SK-N-SH (cell line): Measurements from ENCODE around the gene ACOT8. TPM values are rescaled to one million over a fixed set of nuclear protein-coding genes. Genes with fewer than 3 reads are reported as not detected.

Experiments used
- CTCF ChIA-PET: fragments of 300-600, 350-600 bp; formaldehyde crosslinking; extraction: SDS; loops from one replicate; lab custom pipeline; 2021; lab: Yijun Ruan, JAX
- POLR2A ChIA-PET: fragments of 350-600 bp; sonication (Branson Sonifier 250); formaldehyde crosslinking; extraction: SDS; loops from one replicate; lab custom pipeline; 2020; ENCODE audit warnings: antibody characterized with exemption, inconsistent platforms; lab: Yijun Ruan, JAX
- DNase-seq: peaks from one replicate; pipeline ENCODE4 v3.0.0; 2012
- H2AFZ ChIP-seq: fragments of 200-600 bp; sonication (generic); 2 replicates; pipeline ENCODE4 v1.8.1; 2016; ENCODE audit warnings: antibody characterized with exemption, mild to moderate bottlenecking, low read depth
- H3F3A ChIP-seq: fragments of 200-600 bp; sonication (generic); replicated peaks from 2 replicates; pipeline ENCODE3; 2016; ENCODE audit warnings: antibody characterized with exemption, mild to moderate bottlenecking; ENCODE audit not compliant: insufficient read depth
- H3K27ac ChIP-seq, 2 experiments: fragments of 200-500 bp in 1 of 2; fragments of 200-600 bp in 1 of 2; sonication (Bioruptor generic) in 1 of 2; sonication (generic), shearing (Covaris generic) in 1 of 2; 2 replicates each; pipeline versions ENCODE4 v1.5.1 to v1.6.1; 2014 to 2016; ENCODE audit warnings: low read depth in 2 of 2, inconsistent platforms in 1 of 2, low read length in 1 of 2, mild to moderate bottlenecking in 1 of 2, mixed read lengths in 1 of 2
- H3K27me3 ChIP-seq: fragments of 200-600 bp; sonication (generic), shearing (Covaris generic); 2 replicates; pipeline ENCODE4 v1.6.1; 2016; ENCODE audit warnings: mixed run types; ENCODE audit not compliant: insufficient read depth
- H3K36me3 ChIP-seq, 2 experiments: fragments of 200-500 bp in 1 of 2; fragments of 200-600 bp in 1 of 2; sonication (Bioruptor generic) in 1 of 2; sonication (generic) in 1 of 2; replicated peaks in 1 of 2; 2 replicates each; pipeline versions ENCODE3 to v1.5.1; 2014 to 2016; ENCODE audit warnings: low read length in 1 of 2, mild to moderate bottlenecking in 1 of 2; ENCODE audit not compliant: insufficient read depth in 2 of 2, control insufficient read depth in 1 of 2
- H3K4me1 ChIP-seq, 2 experiments: fragments of 200-500 bp in 1 of 2; fragments of 200-600 bp in 1 of 2; sonication (Bioruptor generic) in 1 of 2; sonication (generic), shearing (Covaris generic) in 1 of 2; 2 replicates each; pipeline versions ENCODE4 v1.5.1 to v1.6.1; 2014 to 2016; ENCODE audit warnings: low read depth in 1 of 2, low read length in 1 of 2, mixed run types in 1 of 2; ENCODE audit not compliant: insufficient read depth in 2 of 2, control insufficient read depth in 1 of 2
- H3K4me2 ChIP-seq: fragments of 200-600 bp; sonication (generic), shearing (Covaris generic); 2 replicates; pipeline ENCODE4 v1.6.1; 2017; ENCODE audit warnings: mixed run types
- H3K4me3 ChIP-seq, 2 experiments: fragments of 200-500 bp in 1 of 2; fragments of 200-600 bp in 1 of 2; sonication (Bioruptor generic) in 1 of 2; sonication (generic), shearing (Covaris generic) in 1 of 2; 2 replicates each; pipeline versions ENCODE4 v1.5.1 to v1.8.1; 2014 to 2016; ENCODE audit warnings: low read depth in 2 of 2, inconsistent platforms in 1 of 2, low read length in 1 of 2, mild to moderate bottlenecking in 1 of 2, mixed read lengths in 1 of 2, moderate library complexity in 1 of 2
- H3K79me2 ChIP-seq: fragments of 200-600 bp; sonication (generic); 2 replicates; pipeline ENCODE4 v1.8.1; 2017; ENCODE audit warnings: mild to moderate bottlenecking; ENCODE audit not compliant: insufficient read depth
- H3K9ac ChIP-seq: fragments of 200-600 bp; sonication (generic); 2 replicates; pipeline ENCODE4 v1.6.1; 2017; ENCODE audit warnings: mixed run types
- H3K9me2 ChIP-seq: fragments of 200-600 bp; sonication (generic); 2 replicates; pipeline ENCODE4 v1.6.1; 2017; ENCODE audit warnings: mixed run types
- H3K9me3 ChIP-seq: fragments of 200-600 bp; sonication (generic); 2 replicates; pipeline ENCODE4 v1.6.1; 2017; ENCODE audit warnings: mixed run types, mild to moderate bottlenecking, moderate library complexity
- H4K20me1 ChIP-seq: fragments of 200-600 bp; sonication (generic); 2 replicates; pipeline ENCODE4 v1.6.1; 2017; ENCODE audit warnings: mild to moderate bottlenecking, mixed run types; ENCODE audit not compliant: insufficient read depth
- EP300 ChIP-seq, 2 experiments: IDR thresholded peaks; 2 replicates each; pipeline versions ENCODE4 v1.4.0 to v1.6.1; 2012; ENCODE audit warnings: borderline replicate concordance in 1 of 2, low read depth in 1 of 2, low read length in 1 of 2
- EZH2phosphoT487 ChIP-seq: fragments of 200-600 bp; sonication (generic); IDR thresholded peaks from 2 replicates; pipeline ENCODE4 v1.6.1; 2017; ENCODE audit warnings: low read depth, mixed run types, mild to moderate bottlenecking, antibody characterized with exemption, moderate library complexity, borderline replicate concordance
- FOXM1 ChIP-seq: IDR thresholded peaks from 2 replicates; pipeline ENCODE4 v1.4.0; 2012; ENCODE audit warnings: low read depth, mild to moderate bottlenecking
- IRF3 ChIP-seq: fragments of 150-350 bp; IDR thresholded peaks from 2 replicates; pipeline ENCODE4 v1.6.1; 2016; ENCODE audit warnings: mild to moderate bottlenecking, low read depth, low read length
- JUND ChIP-seq: IDR thresholded peaks from 2 replicates; pipeline ENCODE4 v1.4.0; 2012
- PBX3 ChIP-seq: IDR thresholded peaks from 2 replicates; pipeline ENCODE4; 2012
- RCOR1 ChIP-seq: fragments of 150-350 bp; IDR thresholded peaks from 2 replicates; pipeline ENCODE4 v1.6.1; 2017; ENCODE audit warnings: antibody characterized with exemption, low read length
- RXRA ChIP-seq: IDR thresholded peaks from 2 replicates; pipeline ENCODE4 v1.4.0; 2012; ENCODE audit warnings: low read depth, mild to moderate bottlenecking, borderline replicate concordance
- TAF1 ChIP-seq: IDR thresholded peaks from 2 replicates; pipeline ENCODE4 v1.6.1; 2012; ENCODE audit warnings: low read depth, mild to moderate bottlenecking, low read length, moderate library complexity, borderline replicate concordance
- TCF12 ChIP-seq: IDR thresholded peaks from 2 replicates; pipeline ENCODE4 v1.4.0; 2012
- USF1 ChIP-seq: IDR thresholded peaks from 2 replicates; pipeline ENCODE4 v1.4.0; 2012; ENCODE audit warnings: low read depth, borderline replicate concordance
- WGBS: methylation state at CpG from one replicate; pipeline ENCODE4 v1.1.6; 2017; ENCODE audit warnings: low lambda C conversion rate; 5-methylcytosine and 5-hydroxymethylcytosine counted together
- polyA plus RNA-seq, 3 experiments: library from polyadenylated mRNA; depleted of rRNA; stranded (reverse); fragments of >200 nt; gene quantifications; 2 replicates each; pipeline ENCODE4 v1.2.3, GENCODE V29; 2012

ACOT8 gene
- polyA plus RNA-seq, 1 of the 3 experiments (the other 2 are of a cell fraction): 48.4 TPM

GRCh38 chr20:45814314-45814713 lies 42.9 kb downstream of the ACOT8 start:
- CTCF ChIA-PET: interaction anchor here (1.1 to 2.4 kb wide), 3 partner anchors 15 to 67 kb away, joined by 3 to 13 read pairs (median 3); partner anchors contain the start of gene ZSWIM1
- POLR2A ChIA-PET: interaction anchor here (1.7 kb wide), 1 partner anchor 19 kb away, joined by 4 read pairs; the partner anchor contains the start of gene SNX21
- H3K27ac ChIP-seq: no peak overlapping the region
- H2AFZ ChIP-seq: no peak overlapping the region
- no peak overlapping the region for H3K9ac ChIP-seq
- peaks cover 0 to 11% of the 10 kb centered on the region in 2 experiments; a peak in 1 of 4 replicates for H3K4me1 ChIP-seq
- no peaks in the 10 kb centered on the region for H3K27me3 ChIP-seq
- H3K4me2 ChIP-seq: no peak overlapping the region
- H4K20me1 ChIP-seq: no peaks in the 10 kb centered on the region
- peaks cover 24% of the 10 kb centered on the region for H3F3A ChIP-seq
- H3K79me2 ChIP-seq: peaks cover 33% of the 10 kb centered on the region
- no peaks in the 10 kb centered on the region for H3K9me2 ChIP-seq
- no peak for DNase-seq
- H3K4me3 ChIP-seq: no peak overlapping the region
- peaks cover 21 to 22% of the 10 kb centered on the region in 2 experiments for H3K36me3 ChIP-seq
- WGBS: 99% methylated on average over 3 of the region's 3 CpGs
- H3K9me3 ChIP-seq: no peaks in the 10 kb centered on the region
- no peak for TF ChIP-seq TCF12
- no peak for TF ChIP-seq USF1
- TF ChIP-seq RCOR1: no peak
- no peak for TF ChIP-seq RXRA
- no peak for TF ChIP-seq EZH2phosphoT487
- no peak for TF ChIP-seq JUND
- TF ChIP-seq, all 33 proteins: peak for 0

- Histone ChIP-seq H3K4me3 (peak overlapping the region; percentile 78 to 80), H3K79me2 (peaks cover 33% of the 10 kb centered on the region), H3K9ac (peak overlapping the region; percentile 88), H3F3A (peaks cover 25% of the 10 kb centered on the region), H4K20me1 (no peaks in the 10 kb centered on the region), H3K4me1 (peaks cover 0 to 11% of the 10 kb centered on the region in 2 experiments; a peak in 1 of 4 replicates), H3K27me3 (no peaks in the 10 kb centered on the region), H3K27ac (no peak overlapping the region), H3K36me3 (peaks cover 23 to 29% of the 10 kb centered on the region in 2 experiments), H3K4me2 (peak overlapping the region; percentile 94), H3K9me2 (no peaks in the 10 kb centered on the region), H2AFZ (peak overlapping the region; percentile 78; the same call in 1 of the 2 replicates), H3K9me3 (no peaks in the 10 kb centered on the region)
- POLR2A ChIA-PET: interaction anchor here (0.6 to 1.7 kb wide), 3 partner anchors 19 to 833 kb away, joined by 3 to 4 read pairs (median 4); partner anchors contain the start of gene SNX21
- WGBS: 45% methylated on average over 7 of the region's 7 CpGs
- CTCF ChIA-PET: interaction anchor here (0.6 to 2.4 kb wide), 6 partner anchors 14 to 275 kb away, joined by 3 to 13 read pairs (median 3); partner anchors contain the start of gene ZSWIM1
- no peak for DNase-seq
- no peak for TF ChIP-seq EP300 (IDR thresholded peaks at IDR 0.05; ENCODE audit: borderline replicate concordance in 1 of 2, low read depth in 1 of 2, low read length in 1 of 2)
- TF ChIP-seq USF1: no peak
- TF ChIP-seq EZH2phosphoT487: no peak
- no peak for TF ChIP-seq RCOR1
- TF ChIP-seq TAF1: no peak
- TF ChIP-seq FOXM1: no peak
- TF ChIP-seq PBX3: no peak
- no peak for TF ChIP-seq JUND
- TF ChIP-seq IRF3: no peak
Measured at GRCh38 chr20:45813489-45813888, 43.7 kb downstream of the ACOT8 start.
